GM23248 (cell line): ENCODE results near the gene MACROD2.

Experiments
- EZH2 ChIP-seq: fragments of 200-600 bp; sonication (generic); IDR thresholded peaks from 2 replicates; pipeline ENCODE4 v1.6.1; 2018; ENCODE audit warnings: antibody characterized with exemption, mild to moderate bottlenecking; ENCODE audit not compliant: insufficient read depth, poor library complexity, severe bottlenecking
- EZH2phosphoT487 ChIP-seq: fragments of 200-600 bp; sonication (generic); IDR thresholded peaks from 2 replicates; pipeline ENCODE4 v1.6.1; 2018; ENCODE audit warnings: antibody characterized with exemption, moderate library complexity, mild to moderate bottlenecking, low read depth; ENCODE audit not compliant: insufficient read depth

DNA sequence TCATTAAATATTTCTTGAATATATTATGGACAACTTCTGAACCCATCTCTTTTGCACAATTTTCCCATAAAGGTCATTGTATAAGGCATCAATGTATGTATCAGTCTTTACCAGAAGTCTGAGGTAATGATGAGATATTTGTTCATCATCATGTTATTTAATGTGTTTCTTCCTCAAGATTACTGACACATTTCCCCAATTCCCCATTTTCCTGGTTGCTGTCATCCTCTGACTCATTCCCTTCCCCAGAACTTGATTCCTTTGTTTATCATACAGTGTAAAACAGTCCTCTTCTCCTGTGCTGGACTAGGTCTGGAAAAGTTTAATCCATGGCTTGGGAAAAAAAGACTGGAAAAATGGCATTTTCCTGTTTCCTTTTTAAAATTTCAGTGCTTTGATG, 450.0 kb downstream of the MACROD2 start:
- no peak for TF ChIP-seq EZH2
- no peak for TF ChIP-seq EZH2phosphoT487
